H1 (cell line): Measurements from ENCODE around the gene UBE2E1. TPM values are rescaled to one million over a fixed set of nuclear protein-coding genes. Genes with fewer than 3 reads are reported as not detected.

Experiments used
- CTCF ChIA-PET: fragments of 300-600 bp; sonication (Branson Sonifier 250); formaldehyde crosslinking; loops from one replicate; lab custom pipeline; 2021; ENCODE audit not compliant: partially characterized antibody; lab: Charles Lee
- POLR2A ChIA-PET: fragments of 300-600 bp; sonication (Branson Sonifier 250); formaldehyde crosslinking; loops from one replicate; lab custom pipeline; 2021; ENCODE audit warnings: inconsistent platforms; ENCODE audit not compliant: partially characterized antibody; lab: Charles Lee
- DNase-seq, 2 experiments: peaks; one replicate each; pipeline versions ENCODE4 v3.0.0 to v3.0.0-alpha.2; 2010 to 2022; ENCODE audit warnings: low spot score in 2 of 2, low read depth in 1 of 2, mixed read lengths in 1 of 2
- FAIRE-seq: peaks from 2 replicates; lab custom pipeline; 2011; peaks lifted over from hg19 to GRCh38; lab: Jason Lieb, UNC
- H2AFZ ChIP-seq: 2 replicates; pipeline ENCODE4 v1.8.1; 2012; ENCODE audit warnings: low read length, inconsistent platforms
- H2AK5ac ChIP-seq: 2 replicates; pipeline ENCODE4 v1.6.1; 2013; ENCODE audit warnings: low read depth, low read length
- H2BK120ac ChIP-seq: replicated peaks from 2 replicates; pipeline ENCODE3; 2013; ENCODE audit warnings: low read depth, low read length, inconsistent platforms
- H2BK12ac ChIP-seq: 2 replicates; pipeline ENCODE4 v1.6.1; 2013; ENCODE audit warnings: low read depth, low read length
- H2BK15ac ChIP-seq: 2 replicates; pipeline ENCODE4 v1.6.1; 2013; ENCODE audit warnings: low read length
- H2BK20ac ChIP-seq: 2 replicates; pipeline ENCODE4 v1.6.1; 2013; ENCODE audit warnings: low read length
- H2BK5ac ChIP-seq: 2 replicates; pipeline ENCODE4 v1.6.1; 2013; ENCODE audit warnings: low read depth, low read length
- H3K14ac ChIP-seq: 2 replicates; pipeline ENCODE4 v1.6.1; 2013; ENCODE audit warnings: inconsistent platforms; ENCODE audit not compliant: insufficient read length
- H3K18ac ChIP-seq: 2 replicates; pipeline ENCODE4 v1.6.1; 2013; ENCODE audit warnings: low read length; ENCODE audit errors: extremely low read depth
- H3K23ac ChIP-seq: 2 replicates; pipeline ENCODE4 v1.6.1; 2013; ENCODE audit warnings: inconsistent platforms; ENCODE audit not compliant: insufficient read length
- H3K23me2 ChIP-seq: 2 replicates; pipeline ENCODE4 v1.6.1; 2013; ENCODE audit warnings: low read depth, low read length
- H3K27ac ChIP-seq: 2 replicates; pipeline ENCODE4 v1.6.1; 2011; ENCODE audit warnings: low read depth, low read length, inconsistent platforms
- H3K27me3 ChIP-seq, 4 experiments: replicated peaks in 1 of 4; 1 replicate in 1 of 4; 2 replicates in 3 of 4; pipeline versions ENCODE4 v1.6.1 to v1.8.1; 2011 to 2013; ENCODE audit warnings: low read length in 3 of 4, mild to moderate bottlenecking in 3 of 4, inconsistent platforms in 2 of 4, mixed read lengths in 2 of 4, moderate library complexity in 1 of 4; ENCODE audit not compliant: control insufficient read depth in 3 of 4, insufficient read depth in 3 of 4; ENCODE audit errors: extremely low read depth in 1 of 4
- H3K36me3 ChIP-seq, 4 experiments: 2 replicates each; pipeline versions ENCODE4 v1.6.1 to v1.8.1; 2011 to 2013; ENCODE audit warnings: mild to moderate bottlenecking in 4 of 4, low read length in 3 of 4, moderate library complexity in 2 of 4, control low read depth in 1 of 4, inconsistent platforms in 1 of 4; ENCODE audit not compliant: insufficient read depth in 4 of 4, control insufficient read depth in 2 of 4
- H3K4ac ChIP-seq: replicated peaks from 2 replicates; pipeline ENCODE3; 2013; ENCODE audit warnings: low read length, low read depth, mixed read lengths, inconsistent platforms; ENCODE audit not compliant: insufficient read length
- H3K4me1 ChIP-seq, 4 experiments: replicated peaks in 1 of 4; 1 replicate in 1 of 4; 2 replicates in 3 of 4; pipeline versions ENCODE4 v1.6.1 to v1.8.1; 2011 to 2013; ENCODE audit warnings: low read length in 3 of 4, inconsistent platforms in 2 of 4, mixed read lengths in 1 of 4; ENCODE audit not compliant: insufficient read depth in 4 of 4, control insufficient read depth in 3 of 4
- H3K4me2 ChIP-seq, 2 experiments: 2 replicates each; pipeline versions ENCODE4 v1.6.1 to v1.8.1; 2011 to 2013; ENCODE audit warnings: low read depth in 2 of 2, low read length in 2 of 2, control low read depth in 1 of 2, inconsistent platforms in 1 of 2, mild to moderate bottlenecking in 1 of 2; ENCODE audit not compliant: insufficient read depth in 1 of 2
- H3K4me3 ChIP-seq, 4 experiments: fragments of 200-600, 300-600 bp in 1 of 4; sonication (generic), shearing (Covaris generic), sonication (Bioruptor Twin) in 1 of 4; 2 replicates each; pipeline versions ENCODE4 v1.5.1 to v1.8.1; 2011 to 2016; ENCODE audit warnings: low read length in 4 of 4, low read depth in 3 of 4, control low read depth in 2 of 4, inconsistent platforms in 2 of 4, mild to moderate bottlenecking in 2 of 4, mixed read lengths in 1 of 4, moderate library complexity in 1 of 4; ENCODE audit not compliant: insufficient read depth in 2 of 4; ENCODE audit errors: extremely low read depth in 1 of 4
- H3K56ac ChIP-seq: replicated peaks from 2 replicates; pipeline ENCODE3; 2013; ENCODE audit warnings: low read depth, mild to moderate bottlenecking, mixed read lengths, low read length, inconsistent platforms; ENCODE audit not compliant: insufficient read length
- H3K79me1 ChIP-seq: 2 replicates; pipeline ENCODE4 v1.6.1; 2013; ENCODE audit warnings: low read depth, low read length, control low read depth
- H3K79me2 ChIP-seq, 2 experiments: 2 replicates each; pipeline versions ENCODE4 v1.6.1 to v1.8.1; 2012 to 2013; ENCODE audit warnings: low read length in 2 of 2, mild to moderate bottlenecking in 2 of 2, inconsistent platforms in 1 of 2; ENCODE audit not compliant: insufficient read depth in 2 of 2, control insufficient read depth in 1 of 2
- H3K9ac ChIP-seq, 4 experiments: replicated peaks in 1 of 4; 1 replicate in 1 of 4; 2 replicates in 3 of 4; pipeline versions ENCODE4 v1.6.1 to v1.8.1; 2011 to 2013; ENCODE audit warnings: low read depth in 3 of 4, low read length in 3 of 4, control low read depth in 2 of 4, mild to moderate bottlenecking in 2 of 4, moderate library complexity in 2 of 4, inconsistent platforms in 1 of 4; ENCODE audit errors: extremely low read depth in 1 of 4
- H3K9me3 ChIP-seq, 2 experiments: 2 replicates each; pipeline versions ENCODE4 v1.6.1 to v1.8.1; 2012 to 2013; ENCODE audit warnings: mild to moderate bottlenecking in 2 of 2, moderate library complexity in 2 of 2, control low read depth in 1 of 2, inconsistent platforms in 1 of 2, low read depth in 1 of 2, low read length in 1 of 2, mixed read lengths in 1 of 2; ENCODE audit not compliant: insufficient read depth in 2 of 2
- H4K20me1 ChIP-seq, 2 experiments: replicated peaks in 1 of 2; 2 replicates each; pipeline versions ENCODE3 to v1.8.1; 2011 to 2013; ENCODE audit warnings: inconsistent platforms in 2 of 2, low read length in 2 of 2, mild to moderate bottlenecking in 1 of 2; ENCODE audit not compliant: insufficient read depth in 2 of 2, control insufficient read depth in 1 of 2
- H4K5ac ChIP-seq: 2 replicates; pipeline ENCODE4 v1.6.1; 2013; ENCODE audit warnings: low read length, low read depth, mixed read lengths, inconsistent platforms; ENCODE audit not compliant: insufficient read length
- H4K8ac ChIP-seq: 2 replicates; pipeline ENCODE4 v1.8.0; 2013; ENCODE audit warnings: mild to moderate bottlenecking, moderate library complexity, low read length, inconsistent platforms; ENCODE audit not compliant: insufficient read depth; ENCODE audit errors: extremely low read depth
- H4K91ac ChIP-seq: replicated peaks from 2 replicates; pipeline ENCODE3; 2013; ENCODE audit warnings: low read length, mixed read lengths, inconsistent platforms; ENCODE audit not compliant: insufficient read length
- CTCF ChIP-seq, 3 experiments: IDR thresholded peaks; 1 replicate in 2 of 3; 2 replicates in 1 of 3; pipeline versions ENCODE4 v1.5.1 to v1.6.1; 2011; ENCODE audit warnings: low read length in 3 of 3, mild to moderate bottlenecking in 3 of 3, inconsistent platforms in 2 of 3, low read depth in 1 of 3, moderate library complexity in 1 of 3; ENCODE audit not compliant: insufficient read depth in 1 of 3; ENCODE audit errors: control extremely low read depth in 1 of 3
- POLR2A ChIP-seq, 2 experiments: IDR thresholded peaks; 1 replicate in 1 of 2; 2 replicates in 1 of 2; pipeline ENCODE4 v1.6.1; 2011; ENCODE audit warnings: low read depth in 2 of 2, low read length in 2 of 2, mild to moderate bottlenecking in 2 of 2; ENCODE audit errors: control extremely low read depth in 1 of 2
- POLR2AphosphoS5 ChIP-seq: IDR thresholded peaks from 2 replicates; pipeline ENCODE4 v1.6.1; 2011; ENCODE audit warnings: low read depth, low read length
- TAF7 ChIP-seq: optimal IDR thresholded peaks from 2 replicates; pipeline ENCODE3; 2011; ENCODE audit warnings: low read depth, mild to moderate bottlenecking, inconsistent platforms, low read length, moderate library complexity, borderline replicate concordance
- TBP ChIP-seq: IDR thresholded peaks from 2 replicates; pipeline ENCODE4 v1.6.1; 2011; ENCODE audit warnings: low read depth, low read length, improper control_type of control experiment
- WGBS, 2 experiments: shearing (Covaris generic) in 1 of 2; methylation state at CpG; one replicate each; pipeline versions ENCODE4 v1.1.6 to v1.1.7; 2013 to 2015; ENCODE audit warnings: low lambda C conversion rate in 2 of 2, mixed read lengths in 2 of 2, inconsistent platforms in 1 of 2, low coverage in 1 of 2, missing lambda C conversion rate in 1 of 2; ENCODE audit not compliant: insufficient replicate concordance in 2 of 2, insufficient coverage in 1 of 2, insufficient read length in 1 of 2; ENCODE audit errors: extremely low coverage in 1 of 2, missing lambda C conversion rate in 1 of 2; 5-methylcytosine and 5-hydroxymethylcytosine counted together
- polyA plus RNA-seq, 7 experiments: library from polyadenylated mRNA; depleted of rRNA in 3 of 7; stranded (reverse) in 5 of 7; unstranded in 2 of 7; fragments of >200 nt in 5 of 7; fragments of 200-250 nt in 2 of 7; gene quantifications; 1 replicate in 5 of 7; 2 replicates in 1 of 7; 4 replicates in 1 of 7; pipeline versions ENCODE4 v1.2.1 to v1.2.3, GENCODE V29; 2011 to 2013; ENCODE audit warnings: missing spikeins in 2 of 7, mixed read lengths in 2 of 7
- total RNA-seq: library from RNA; stranded (reverse); fragmentation: NEBNext Ultra II Directional; extraction: Animal tissue kit (Norgen Biotek cat#: 25700); gene quantifications from 2 replicates; pipeline ENCODE4 v1.2.1, GENCODE V29; 2021
- TF ChIP-seq, protein P1 (sequence below): IDR thresholded peaks from 2 replicates; pipeline ENCODE4 v1.6.1; 2012; ENCODE audit warnings: low read length, inconsistent platforms

UBE2E1 gene
- total and polyA plus RNA-seq, 2 of the 8 experiments (the other 6 are each of a cell fraction or from before 2014, with no cell fraction given): 109 to 141 TPM

DNA sequence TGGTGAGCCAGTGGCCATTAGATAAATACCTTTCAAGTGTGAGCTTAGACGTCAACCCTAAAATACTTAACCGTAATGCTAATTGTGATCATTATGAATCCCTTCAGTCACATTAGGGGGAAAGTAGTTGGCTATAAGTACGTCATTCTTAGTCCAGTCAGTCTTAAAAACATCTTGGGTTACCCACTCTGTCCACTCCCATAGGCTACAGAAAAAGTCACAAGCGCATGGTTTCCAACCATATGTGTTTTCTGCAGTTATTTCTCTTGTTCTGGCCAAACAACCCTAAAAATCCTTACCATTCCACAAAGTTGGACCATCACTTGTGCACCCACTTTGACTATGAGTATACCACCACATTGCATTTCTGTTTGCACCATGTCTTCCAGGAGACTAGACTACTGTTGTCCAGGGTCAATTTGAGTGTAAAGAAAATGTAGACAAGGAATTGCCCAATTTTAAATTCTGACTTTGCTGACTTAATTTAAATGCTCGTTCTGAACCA lies 114.4 kb downstream of the UBE2E1 start:
- H3K27ac ChIP-seq: no peak overlapping the region
- 90% methylated on average over 5 of the region's 5 CpGs; no CpG with 5 or more reads in 1 of the 2 experiments for WGBS, 2 experiments
- CTCF ChIA-PET: no interaction called here

More for the DNA sequence above, 114.4 kb downstream of the UBE2E1 start:
- H3K4me2 ChIP-seq: 0 out of 4 replicates have a peak overlapping the region, but pooled peaks of 1 of the 2 experiments have one; percentile 18
- no peaks in the 10 kb centered on the region for H3K79me1 ChIP-seq
- H3K56ac ChIP-seq: no peak overlapping the region
- no peak overlapping the region for H4K5ac ChIP-seq
- H3K23me2 ChIP-seq: peaks cover 17% of the 10 kb centered on the region
- peaks cover 0 to 31% of the 10 kb centered on the region in 2 experiments; a peak in 2 of 4 replicates for H3K79me2 ChIP-seq
- H4K8ac ChIP-seq: no peak overlapping the region
- no peak overlapping the region for H3K14ac ChIP-seq
- DNase-seq: no peak
- no peak overlapping the region for H2AK5ac ChIP-seq
- peaks cover 5 to 8% (median 6%) of the 10 kb centered on the region in 4 experiments; a peak in 5 of 7 replicates for H3K4me1 ChIP-seq
- H4K91ac ChIP-seq: no peak overlapping the region
- H3K36me3 ChIP-seq: peaks cover 15 to 36% (median 22%) of the 10 kb centered on the region in 4 experiments
- FAIRE-seq: no peak
- H3K9ac ChIP-seq: no peak overlapping the region
- H3K9me3 ChIP-seq: no peaks in the 10 kb centered on the region
- no peak overlapping the region for H3K23ac ChIP-seq
- no peak overlapping the region for H2BK120ac ChIP-seq
- no peak overlapping the region for H2BK20ac ChIP-seq
- H2BK15ac ChIP-seq: no peak overlapping the region
- H3K27me3 ChIP-seq: no peaks in the 10 kb centered on the region; a peak in 1 of 7 replicates
- H2BK5ac ChIP-seq: no peak overlapping the region
- H3K4me3 ChIP-seq: 0 out of 8 replicates have a peak overlapping the region, but pooled peaks of 1 of the 4 experiments have one; percentile 10
- H3K4ac ChIP-seq: no peak overlapping the region
- H3K18ac ChIP-seq: no peak overlapping the region
- POLR2A ChIA-PET: interaction anchor here (0.6 to 11.5 kb wide), 9 partner anchors 12 to 401 kb away, joined by 3 to 363 read pairs (median 47); partner anchors contain the start of gene NR1D2
- H2BK12ac ChIP-seq: no peak overlapping the region
- peaks cover 9 to 14% of the 10 kb centered on the region in 2 experiments for H4K20me1 ChIP-seq
- TF ChIP-seq TAF7 (peak; percentile 24), POLR2A (IDR thresholded peaks at IDR 0.05; ENCODE audit: control extremely low read depth in 1 of 2, low read depth in 2 of 2, low read length in 2 of 2) (peak in 1 of 2 experiments; percentile 95; a peak in 2 of 3 replicates), TBP (no peak), CTCF (IDR thresholded peaks at IDR 0.05; ENCODE audit: control extremely low read depth in 1 of 3, insufficient read depth in 1 of 3, low read depth in 1 of 3, low read length in 3 of 3) (no peak), POLR2AphosphoS5 (peak; percentile 84)
- TF ChIP-seq, protein P1, sequence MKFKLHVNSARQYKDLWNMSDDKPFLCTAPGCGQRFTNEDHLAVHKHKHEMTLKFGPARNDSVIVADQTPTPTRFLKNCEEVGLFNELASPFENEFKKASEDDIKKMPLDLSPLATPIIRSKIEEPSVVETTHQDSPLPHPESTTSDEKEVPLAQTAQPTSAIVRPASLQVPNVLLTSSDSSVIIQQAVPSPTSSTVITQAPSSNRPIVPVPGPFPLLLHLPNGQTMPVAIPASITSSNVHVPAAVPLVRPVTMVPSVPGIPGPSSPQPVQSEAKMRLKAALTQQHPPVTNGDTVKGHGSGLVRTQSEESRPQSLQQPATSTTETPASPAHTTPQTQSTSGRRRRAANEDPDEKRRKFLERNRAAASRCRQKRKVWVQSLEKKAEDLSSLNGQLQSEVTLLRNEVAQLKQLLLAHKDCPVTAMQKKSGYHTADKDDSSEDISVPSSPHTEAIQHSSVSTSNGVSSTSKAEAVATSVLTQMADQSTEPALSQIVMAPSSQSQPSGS: peak; percentile 68
- H2AFZ ChIP-seq: no peak overlapping the region
